GM10266 (cell line): ENCODE data around the gene ZNF485.
A peak's percentile ranks its signal among the peaks of the same experiment; 100 is the strongest.
"Not testable (repeated sequence)": the region's sequence is repeated elsewhere in the genome, so short reads cannot be mapped to it uniquely, and the experiment has no call there.

Experiments used
- DNase-seq: peaks from one replicate; pipeline ENCODE4 v3.0.0; 2012; ENCODE audit errors: extremely low spot score
- TF ChIP-seq, protein P1 (sequence below): IDR thresholded peaks from 2 replicates; pipeline ENCODE4 v1.5.1; 2012; ENCODE audit warnings: mild to moderate bottlenecking, low read depth; ENCODE audit not compliant: control insufficient read depth, insufficient read depth; ENCODE audit errors: missing control alignments

ZNF485 gene

DNA sequence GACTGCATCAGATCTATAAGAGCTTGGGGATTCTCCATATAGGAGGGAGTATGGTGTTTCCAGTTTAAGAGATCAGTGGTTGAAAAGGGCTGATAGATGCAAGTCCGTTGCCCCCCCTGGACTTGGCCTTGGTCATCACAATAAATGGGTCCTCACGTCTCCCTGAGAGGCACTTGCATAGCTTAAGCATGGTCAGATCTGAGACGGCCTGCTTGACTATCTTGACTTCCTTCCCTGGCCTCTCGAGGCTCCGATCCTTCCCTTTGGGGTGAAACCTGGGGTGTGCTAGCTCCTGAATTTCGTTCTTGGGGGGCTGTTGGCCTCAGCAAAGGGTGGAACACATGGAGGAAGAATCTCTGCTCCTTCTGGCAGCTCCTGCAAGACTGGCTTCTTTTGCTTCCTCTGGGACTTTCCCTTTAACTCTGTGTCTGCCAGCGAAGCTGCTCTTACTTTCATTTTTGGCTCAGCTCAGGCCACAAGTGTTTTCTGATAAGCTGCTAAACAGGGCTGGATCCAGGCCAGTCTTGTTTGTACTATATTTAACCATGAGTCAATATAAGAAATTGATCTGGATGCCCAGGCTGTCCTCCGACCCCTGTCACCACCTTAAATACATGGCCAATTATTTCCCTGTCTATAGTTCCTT is 11.2 kb upstream of the ZNF485 start:
- peak; percentile 68 for DNase-seq
- TF ChIP-seq, protein P1, sequence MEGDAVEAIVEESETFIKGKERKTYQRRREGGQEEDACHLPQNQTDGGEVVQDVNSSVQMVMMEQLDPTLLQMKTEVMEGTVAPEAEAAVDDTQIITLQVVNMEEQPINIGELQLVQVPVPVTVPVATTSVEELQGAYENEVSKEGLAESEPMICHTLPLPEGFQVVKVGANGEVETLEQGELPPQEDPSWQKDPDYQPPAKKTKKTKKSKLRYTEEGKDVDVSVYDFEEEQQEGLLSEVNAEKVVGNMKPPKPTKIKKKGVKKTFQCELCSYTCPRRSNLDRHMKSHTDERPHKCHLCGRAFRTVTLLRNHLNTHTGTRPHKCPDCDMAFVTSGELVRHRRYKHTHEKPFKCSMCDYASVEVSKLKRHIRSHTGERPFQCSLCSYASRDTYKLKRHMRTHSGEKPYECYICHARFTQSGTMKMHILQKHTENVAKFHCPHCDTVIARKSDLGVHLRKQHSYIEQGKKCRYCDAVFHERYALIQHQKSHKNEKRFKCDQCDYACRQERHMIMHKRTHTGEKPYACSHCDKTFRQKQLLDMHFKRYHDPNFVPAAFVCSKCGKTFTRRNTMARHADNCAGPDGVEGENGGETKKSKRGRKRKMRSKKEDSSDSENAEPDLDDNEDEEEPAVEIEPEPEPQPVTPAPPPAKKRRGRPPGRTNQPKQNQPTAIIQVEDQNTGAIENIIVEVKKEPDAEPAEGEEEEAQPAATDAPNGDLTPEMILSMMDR, result no peak

GRCh38 chr10:43595739-43596298 is 10.4 kb upstream of the ZNF485 start:
- no peak for DNase-seq
- TF ChIP-seq, protein P1, result no peak

- TF ChIP-seq, protein P1, result no peak
- DNase-seq, result no peak
These were observed 9.7 kb upstream of the ZNF485 start for GRCh38 chr10:43596546-43596945.

- TF ChIP-seq, protein P1, result no peak
- DNase-seq, result no peak
These were observed 7.8 kb upstream of the ZNF485 start for GRCh38 chr10:43598446-43598845.

- TF ChIP-seq, protein P1, result no peak
- DNase-seq, result no peak
These were observed 6.9 kb upstream of the ZNF485 start for GRCh38 chr10:43599333-43599732.

GRCh38 chr10:43601576-43601975 is 4.7 kb upstream of the ZNF485 start:
- DNase-seq, result not testable (repeated sequence)

DNA sequence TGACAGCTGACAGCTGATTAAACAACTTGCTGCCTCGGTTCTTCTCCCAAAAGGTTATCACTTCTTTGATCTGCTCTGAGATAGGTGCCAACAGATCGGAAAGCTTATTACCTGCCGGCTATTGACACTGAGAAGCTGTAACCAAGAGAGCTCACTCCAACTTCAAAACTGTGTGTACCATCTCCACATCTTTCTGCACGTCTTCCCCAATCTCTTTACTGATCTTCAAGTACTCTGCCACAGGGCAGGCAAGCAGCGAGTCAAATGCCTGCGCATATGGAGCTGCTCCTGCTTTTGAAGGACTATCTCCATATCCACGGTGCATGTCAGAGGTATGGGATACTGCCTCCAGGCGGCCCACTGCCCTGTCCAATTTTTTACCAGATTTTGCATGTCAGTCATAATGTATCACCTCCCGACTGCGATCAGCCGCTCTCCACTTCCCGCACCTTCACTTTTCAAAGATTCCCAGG is 352 bp upstream of the ZNF485 start:
- DNase-seq, result no peak
- TF ChIP-seq, protein P1, result no peak

GRCh38 chr10:43607199-43607573 is 948 bp downstream of the ZNF485 start:
- no peak for DNase-seq
- TF ChIP-seq, protein P1, result no peak
